ENCODE measurements around the gene CD300LB.
A peak's percentile ranks its signal among the peaks of the same experiment; 100 is the strongest.
"Not testable (repeated sequence)": the region's sequence is repeated elsewhere in the genome, so short reads cannot be mapped to it uniquely, and the experiment has no call there.

CD300LB gene

DNA sequence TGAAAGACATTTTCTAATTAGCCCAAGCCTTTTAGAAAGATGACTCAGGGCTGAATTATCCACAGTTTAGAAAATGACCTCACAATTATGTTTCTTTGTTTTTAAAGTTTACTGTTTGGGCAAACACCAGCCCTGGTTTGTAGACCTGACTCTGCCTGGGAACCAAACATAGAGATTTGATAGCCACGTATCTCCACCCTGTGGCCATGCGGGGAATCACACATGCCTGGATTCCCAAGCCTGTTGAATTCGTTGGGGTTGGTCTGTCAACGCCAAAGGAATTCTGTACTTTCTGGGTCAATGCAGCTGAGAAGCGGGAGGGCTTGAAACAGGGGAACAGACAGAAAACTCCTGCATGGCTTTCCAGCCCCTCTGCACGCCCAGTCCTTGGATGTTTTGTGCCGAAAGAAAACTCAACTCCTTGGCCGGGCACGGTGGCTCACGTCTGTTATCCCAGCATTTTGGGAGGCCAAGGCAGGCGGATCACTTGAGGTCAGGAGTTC is 37.9 kb downstream of the CD300LB start:
- H3K4me3 ChIP-seq (replicated peaks; ENCODE audit: low read depth, low read length), result no peak overlapping the region
- no peak for DNase-seq (ENCODE audit: extremely low read depth, insufficient read length)
- H3K27me3 ChIP-seq (replicated peaks; ENCODE audit: control insufficient read depth, insufficient read depth, low read length), result no peaks in the 10 kb centered on the region
- no peaks in the 10 kb centered on the region for H3K36me3 ChIP-seq (ENCODE audit: control insufficient read depth, insufficient read depth, low read length)
- peak; percentile 90 for TF ChIP-seq CTCF (IDR thresholded peaks at IDR 0.05; ENCODE audit: insufficient read depth, low read length, poor library complexity, severe bottlenecking)

DNA sequence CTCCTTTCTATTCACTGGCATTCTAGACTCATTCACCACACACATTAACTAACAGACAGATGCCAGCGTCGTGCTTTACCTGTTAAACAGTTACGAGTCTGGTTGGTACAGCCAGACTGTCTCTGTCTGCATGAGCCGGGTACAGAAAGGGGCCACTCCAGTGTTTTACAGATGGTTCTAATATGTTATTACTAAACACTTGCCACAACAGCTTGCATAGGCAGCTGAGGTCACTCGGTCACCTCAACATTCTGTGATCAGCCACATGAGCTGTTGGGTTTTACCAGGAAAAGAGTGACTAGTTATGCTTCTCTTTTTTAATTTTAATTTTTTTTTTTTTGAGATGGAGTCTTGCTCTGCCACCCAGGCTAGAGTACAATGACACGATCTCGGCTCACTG is 39.6 kb downstream of the CD300LB start:
- no peaks in the 10 kb centered on the region for H3K36me3 ChIP-seq (ENCODE audit: control insufficient read depth, insufficient read depth, low read length)
- no peaks in the 10 kb centered on the region for H3K27me3 ChIP-seq (replicated peaks; ENCODE audit: control insufficient read depth, insufficient read depth, low read length)
- no peak for DNase-seq (ENCODE audit: extremely low read depth, insufficient read length)
- no peak overlapping the region for H3K4me3 ChIP-seq (replicated peaks; ENCODE audit: low read depth, low read length)
- TF ChIP-seq CTCF (IDR thresholded peaks at IDR 0.05; ENCODE audit: insufficient read depth, low read length, poor library complexity, severe bottlenecking), result no peak

GRCh38 chr17:74490716-74491115 is 40.6 kb downstream of the CD300LB start:
- no peaks in the 10 kb centered on the region for H3K27me3 ChIP-seq (replicated peaks; ENCODE audit: control insufficient read depth, insufficient read depth, low read length)
- no peak overlapping the region for H3K4me3 ChIP-seq (replicated peaks; ENCODE audit: low read depth, low read length)
- TF ChIP-seq CTCF (IDR thresholded peaks at IDR 0.05; ENCODE audit: insufficient read depth, low read length, poor library complexity, severe bottlenecking), result no peak
- H3K36me3 ChIP-seq (ENCODE audit: control insufficient read depth, insufficient read depth, low read length), result no peaks in the 10 kb centered on the region; the same call in 1 of the 2 replicates
- no peak for DNase-seq (ENCODE audit: extremely low read depth, insufficient read length)

GRCh38 chr17:74488276-74488675 is 43.0 kb downstream of the CD300LB start:
- H3K27me3 ChIP-seq (replicated peaks; ENCODE audit: control insufficient read depth, insufficient read depth, low read length); DNase-seq (ENCODE audit: extremely low read depth, insufficient read length); H3K4me3 ChIP-seq (replicated peaks; ENCODE audit: low read depth, low read length): not testable (repeated sequence)
- peaks cover 12% of the 10 kb centered on the region for H3K36me3 ChIP-seq (ENCODE audit: control insufficient read depth, insufficient read depth, low read length)

GRCh38 chr17:74485841-74486240 is 45.4 kb downstream of the CD300LB start:
- DNase-seq (ENCODE audit: extremely low read depth, insufficient read length), result no peak
- Histone ChIP-seq H3K27me3 (replicated peaks; ENCODE audit: control insufficient read depth, insufficient read depth, low read length) (no peaks in the 10 kb centered on the region), H3K36me3 (ENCODE audit: control insufficient read depth, insufficient read depth, low read length) (peaks cover 23% of the 10 kb centered on the region), H3K4me3 (replicated peaks; ENCODE audit: low read depth, low read length) (no peak overlapping the region)
- no peak for TF ChIP-seq CTCF (IDR thresholded peaks at IDR 0.05; ENCODE audit: insufficient read depth, low read length, poor library complexity, severe bottlenecking)

DNA sequence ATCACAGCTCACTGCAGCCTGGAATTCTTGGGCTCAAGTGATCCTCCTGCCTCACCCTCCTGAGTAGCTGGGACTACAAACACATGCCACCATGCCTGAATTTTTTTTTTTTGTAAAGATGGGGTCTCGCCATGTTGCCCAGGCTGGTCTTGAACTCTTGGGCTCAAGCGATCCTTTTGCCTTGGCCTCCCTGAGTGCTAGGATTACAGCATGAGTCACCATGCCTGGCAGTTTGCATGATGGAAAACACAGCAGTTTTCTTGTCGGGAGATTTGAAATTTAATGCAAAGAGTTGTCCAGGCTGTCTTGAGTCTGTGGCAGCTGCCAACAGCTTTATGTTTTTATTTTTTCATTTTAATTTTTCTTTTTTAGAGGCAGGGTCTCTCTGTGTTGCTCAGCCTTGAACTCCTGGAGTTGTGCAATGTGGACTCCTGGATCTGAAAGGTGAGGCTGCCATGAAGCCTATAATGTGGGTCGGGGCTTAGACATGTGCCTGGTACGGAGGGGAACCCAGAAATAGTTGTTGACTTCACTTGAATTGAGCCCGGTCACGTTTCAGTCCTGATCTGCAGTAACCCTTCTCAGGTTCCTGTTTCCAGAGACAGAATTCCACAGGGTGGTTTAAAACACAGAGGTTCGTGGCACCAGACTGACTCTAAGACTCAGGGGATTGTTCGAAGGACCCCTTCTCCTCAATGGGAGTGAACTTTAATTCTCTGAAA is 46.1 kb downstream of the CD300LB start:
- DNase-seq (ENCODE audit: extremely low read depth, insufficient read length), result no peak
- H3K4me3 ChIP-seq (replicated peaks; ENCODE audit: low read depth, low read length), result no peak overlapping the region
- H3K36me3 ChIP-seq (ENCODE audit: control insufficient read depth, insufficient read depth, low read length), result peaks cover 25% of the 10 kb centered on the region
- TF ChIP-seq CTCF (IDR thresholded peaks at IDR 0.05; ENCODE audit: insufficient read depth, low read length, poor library complexity, severe bottlenecking), result no peak
- H3K27me3 ChIP-seq (replicated peaks; ENCODE audit: control insufficient read depth, insufficient read depth, low read length), result no peaks in the 10 kb centered on the region

All from GM06990 (cell line).